ENCODE results near the gene DNAI1.
"Not testable (repeated sequence)": the region's sequence is repeated elsewhere in the genome, so short reads cannot be mapped to it uniquely, and the experiment has no call there.

DNAI1 gene

GRCh38 chr9:34450644-34451043 is 8.0 kb upstream of the DNAI1 start:
- DNase-seq (ENCODE audit: low read depth, low spot score): no peak

GRCh38 chr9:34451135-34451534 is 7.5 kb upstream of the DNAI1 start:
- no peak for DNase-seq (ENCODE audit: low read depth, low spot score)

GRCh38 chr9:34451545-34451944 is 7.1 kb upstream of the DNAI1 start:
- DNase-seq (ENCODE audit: low read depth, low spot score): no peak

- no peak for DNase-seq (ENCODE audit: low read depth, low spot score)
Measured at GRCh38 chr9:34452568-34452967, 6.0 kb upstream of the DNAI1 start.

GRCh38 chr9:34454571-34455065 is 4.0 kb upstream of the DNAI1 start:
- DNase-seq (ENCODE audit: low read depth, low spot score): no peak

GRCh38 chr9:34456151-34456550 is 2.5 kb upstream of the DNAI1 start:
- DNase-seq (ENCODE audit: low read depth, low spot score): no peak

GRCh38 chr9:34456746-34457145 is 1.9 kb upstream of the DNAI1 start:
- DNase-seq (ENCODE audit: low read depth, low spot score): no peak

GRCh38 chr9:34457266-34458012 is 1.2 kb upstream of the DNAI1 start:
- no peak for DNase-seq (ENCODE audit: low read depth, low spot score)

- no peak for DNase-seq (ENCODE audit: low read depth, low spot score)
Measured at GRCh38 chr9:34458959-34459340, 345 bp downstream of the DNAI1 start.

- no peak for DNase-seq (ENCODE audit: low read depth, low spot score)
Measured at GRCh38 chr9:34459356-34459755, 751 bp downstream of the DNAI1 start.

GRCh38 chr9:34459941-34460340 is 1.3 kb downstream of the DNAI1 start:
- DNase-seq (ENCODE audit: low read depth, low spot score): no peak

- no peak for DNase-seq (ENCODE audit: low read depth, low spot score)
Measured at GRCh38 chr9:34463098-34463900, 4.7 kb downstream of the DNAI1 start.

- DNase-seq (ENCODE audit: low read depth, low spot score): no peak
Measured at GRCh38 chr9:34463901-34464232, 5.3 kb downstream of the DNAI1 start.

- no peak for DNase-seq (ENCODE audit: low read depth, low spot score)
Measured at GRCh38 chr9:34464571-34464970, 6.0 kb downstream of the DNAI1 start.

- no peak for DNase-seq (ENCODE audit: low read depth, low spot score)
Measured at GRCh38 chr9:34465468-34465867, 6.9 kb downstream of the DNAI1 start.

- DNase-seq (ENCODE audit: low read depth, low spot score): no peak
Measured at GRCh38 chr9:34475097-34475496, 16.5 kb downstream of the DNAI1 start.

- DNase-seq (ENCODE audit: low read depth, low spot score): no peak
Measured at GRCh38 chr9:34477541-34477940, 18.9 kb downstream of the DNAI1 start.

- no peak for DNase-seq (ENCODE audit: low read depth, low spot score)
Measured at GRCh38 chr9:34479431-34479866, 20.8 kb downstream of the DNAI1 start.

- DNase-seq (ENCODE audit: low read depth, low spot score): not testable (repeated sequence)
Measured at GRCh38 chr9:34481620-34482019, 23.0 kb downstream of the DNAI1 start.

- DNase-seq (ENCODE audit: low read depth, low spot score): not testable (repeated sequence)
Measured at GRCh38 chr9:34482746-34483145, 24.1 kb downstream of the DNAI1 start.

- DNase-seq (ENCODE audit: low read depth, low spot score): no peak
Measured at GRCh38 chr9:34484678-34485077, 26.1 kb downstream of the DNAI1 start.

GRCh38 chr9:34485822-34486221 is 27.2 kb downstream of the DNAI1 start:
- DNase-seq (ENCODE audit: low read depth, low spot score): no peak

GRCh38 chr9:34486572-34486971 is 28.0 kb downstream of the DNAI1 start:
- DNase-seq (ENCODE audit: low read depth, low spot score): no peak
